ENCODE results near the gene ATRNL1.

ATRNL1 gene

GRCh38 chr10:115953968-115954367, 860.8 kb downstream of the ATRNL1 start:
- H3K36me3 ChIP-seq (ENCODE audit: low read depth) = no peaks in the 10 kb centered on the region
- no peak for DNase-seq (ENCODE audit: low spot score)
- no peaks in the 10 kb centered on the region for H3K27me3 ChIP-seq (ENCODE audit: insufficient read depth, poor library complexity, severe bottlenecking)
- no peak for TF ChIP-seq CTCF (IDR thresholded peaks at IDR 0.05; ENCODE audit: poor library complexity, severe bottlenecking)
- H3K27ac ChIP-seq (ENCODE audit: poor library complexity, severe bottlenecking) = no peak overlapping the region
- H3K4me3 ChIP-seq (ENCODE audit: severe bottlenecking) = no peak overlapping the region
- ATAC-seq (ENCODE audit: low read depth) = no peak
- no peaks in the 10 kb centered on the region for H3K9me3 ChIP-seq (ENCODE audit: severe bottlenecking)
- H3K4me1 ChIP-seq (ENCODE audit: insufficient read depth, poor library complexity, severe bottlenecking) = no peaks in the 10 kb centered on the region

- H3K27ac ChIP-seq (ENCODE audit: poor library complexity, severe bottlenecking) = no peak overlapping the region
- no peak for DNase-seq (ENCODE audit: low spot score)
These were observed 863.3 kb downstream of the ATRNL1 start for GRCh38 chr10:115956225-115957011.

GRCh38 chr10:115957012-115957399, 863.8 kb downstream of the ATRNL1 start:
- ATAC-seq (ENCODE audit: low read depth) (no peak), DNase-seq (ENCODE audit: low spot score) (no peak)
- Histone ChIP-seq H3K9me3 (ENCODE audit: severe bottlenecking) (no peaks in the 10 kb centered on the region), H3K27ac (ENCODE audit: poor library complexity, severe bottlenecking) (no peak overlapping the region), H3K36me3 (ENCODE audit: low read depth) (no peaks in the 10 kb centered on the region), H3K27me3 (ENCODE audit: insufficient read depth, poor library complexity, severe bottlenecking) (no peaks in the 10 kb centered on the region), H3K4me3 (ENCODE audit: severe bottlenecking) (no peak overlapping the region), H3K4me1 (ENCODE audit: insufficient read depth, poor library complexity, severe bottlenecking) (no peaks in the 10 kb centered on the region)
- no peak for TF ChIP-seq CTCF (IDR thresholded peaks at IDR 0.05; ENCODE audit: poor library complexity, severe bottlenecking)

More at GRCh38 chr10:115956225-115957011, 863.3 kb downstream of the ATRNL1 start:
- no peaks in the 10 kb centered on the region for H3K27me3 ChIP-seq (ENCODE audit: insufficient read depth, poor library complexity, severe bottlenecking)
- no peak for ATAC-seq (ENCODE audit: low read depth)
- H3K9me3 ChIP-seq (ENCODE audit: severe bottlenecking) = no peaks in the 10 kb centered on the region
- H3K4me3 ChIP-seq (ENCODE audit: severe bottlenecking) = no peak overlapping the region
- H3K4me1 ChIP-seq (ENCODE audit: insufficient read depth, poor library complexity, severe bottlenecking) = no peaks in the 10 kb centered on the region
- TF ChIP-seq CTCF (IDR thresholded peaks at IDR 0.05; ENCODE audit: poor library complexity, severe bottlenecking) = no peak
- no peaks in the 10 kb centered on the region for H3K36me3 ChIP-seq (ENCODE audit: low read depth)

GRCh38 chr10:115957786-115958442, 864.7 kb downstream of the ATRNL1 start:
- H3K27me3 ChIP-seq (ENCODE audit: insufficient read depth, poor library complexity, severe bottlenecking) = no peaks in the 10 kb centered on the region
- no peak for ATAC-seq (ENCODE audit: low read depth)
- H3K4me3 ChIP-seq (ENCODE audit: severe bottlenecking) = no peak overlapping the region
- TF ChIP-seq CTCF (IDR thresholded peaks at IDR 0.05; ENCODE audit: poor library complexity, severe bottlenecking) = no peak
- no peaks in the 10 kb centered on the region for H3K9me3 ChIP-seq (ENCODE audit: severe bottlenecking)
- H3K4me1 ChIP-seq (ENCODE audit: insufficient read depth, poor library complexity, severe bottlenecking) = no peaks in the 10 kb centered on the region
- no peaks in the 10 kb centered on the region for H3K36me3 ChIP-seq (ENCODE audit: low read depth)
- H3K27ac ChIP-seq (ENCODE audit: poor library complexity, severe bottlenecking) = no peak overlapping the region
- no peak for DNase-seq (ENCODE audit: low spot score)

- Histone ChIP-seq H3K9me3 (ENCODE audit: severe bottlenecking) (no peaks in the 10 kb centered on the region), H3K27ac (ENCODE audit: poor library complexity, severe bottlenecking) (no peak overlapping the region), H3K27me3 (ENCODE audit: insufficient read depth, poor library complexity, severe bottlenecking) (no peaks in the 10 kb centered on the region), H3K36me3 (ENCODE audit: low read depth) (no peaks in the 10 kb centered on the region), H3K4me3 (ENCODE audit: severe bottlenecking) (no peak overlapping the region), H3K4me1 (ENCODE audit: insufficient read depth, poor library complexity, severe bottlenecking) (no peaks in the 10 kb centered on the region)
- no peak for TF ChIP-seq CTCF (IDR thresholded peaks at IDR 0.05; ENCODE audit: poor library complexity, severe bottlenecking)
- DNase-seq (ENCODE audit: low spot score) (no peak), ATAC-seq (ENCODE audit: low read depth) (no peak)
These were observed 870.7 kb downstream of the ATRNL1 start for GRCh38 chr10:115963848-115964247.

Measured in RWPE2 (cell line).